ENCODE data around the gene NISCH.

NISCH gene

GRCh38 chr3:52447512-52448355 lies 7.7 kb upstream of the NISCH start:
- no peak for DNase-seq

- DNase-seq, result no peak
Observed at GRCh38 chr3:52450489-52451236, 4.7 kb upstream of the NISCH start.

- no peak for DNase-seq
Observed at GRCh38 chr3:52451237-52452083, 3.9 kb upstream of the NISCH start.

- no peak for DNase-seq
Observed at GRCh38 chr3:52452126-52452525, 3.3 kb upstream of the NISCH start.

- DNase-seq, result no peak
Observed at GRCh38 chr3:52452570-52453221, 2.7 kb upstream of the NISCH start.

GRCh38 chr3:52453496-52454249 lies 1.7 kb upstream of the NISCH start, which contains the start of gene TNNC1:
TSS of gene TNNC1 (minus strand) at chr3:52454041. CDS start at chr3:52454015, 26 bp downstream.
- DNase-seq, result peak; percentile 58

- no peak for DNase-seq
Observed at GRCh38 chr3:52454250-52454937, 1.0 kb upstream of the NISCH start.

- no peak for DNase-seq
Observed at GRCh38 chr3:52454938-52455282, 494 bp upstream of the NISCH start.

GRCh38 chr3:52456169-52456799 lies 880 bp downstream of the NISCH start:
- DNase-seq, result peak; percentile 76

GRCh38 chr3:52456800-52457183 lies 1.4 kb downstream of the NISCH start:
- no peak for DNase-seq

GRCh38 chr3:52458031-52458760 lies 2.8 kb downstream of the NISCH start:
- no peak for DNase-seq

GRCh38 chr3:52458770-52459545 lies 3.6 kb downstream of the NISCH start:
- DNase-seq, result no peak

GRCh38 chr3:52461874-52462273 lies 6.5 kb downstream of the NISCH start:
- DNase-seq, result no peak

- no peak for DNase-seq
Observed at GRCh38 chr3:52463416-52463815, 8.0 kb downstream of the NISCH start.

GRCh38 chr3:52468336-52468735 lies 12.9 kb downstream of the NISCH start:
- DNase-seq, result no peak

GRCh38 chr3:52469001-52469400 lies 13.6 kb downstream of the NISCH start:
- no peak for DNase-seq

- no peak for DNase-seq
Observed at GRCh38 chr3:52470920-52471319, 15.5 kb downstream of the NISCH start.

- DNase-seq, result peak; percentile 67
Observed at GRCh38 chr3:52471371-52472238, 16.2 kb downstream of the NISCH start.
